ENCODE measurements around the gene LSM5.

Gene LSM5

DNA sequence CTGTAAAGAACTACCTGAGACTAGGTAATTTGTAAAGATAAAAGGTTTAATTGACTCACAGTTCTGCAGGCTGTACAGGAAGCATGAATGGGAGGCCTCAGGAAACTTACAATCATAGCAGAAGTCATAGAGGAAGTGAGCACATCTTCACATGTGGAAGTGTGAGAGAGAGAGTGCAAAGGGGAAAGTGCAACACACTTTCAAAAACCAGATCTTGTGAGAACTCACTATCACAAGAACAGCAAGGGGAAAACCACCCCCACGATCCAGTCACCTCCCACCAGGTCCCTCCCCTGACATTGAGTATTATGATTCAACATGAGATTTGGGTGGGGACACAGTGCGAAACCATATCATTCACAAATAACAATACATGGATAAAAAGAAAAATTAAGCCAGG is 29.6 kb upstream of the LSM5 start:
- H3K4me3 ChIP-seq = no peak overlapping the region
- DNase-seq (ENCODE audit: low spot score) = no peak
- H3K27ac ChIP-seq = no peak overlapping the region
- TF ChIP-seq, protein P1, sequence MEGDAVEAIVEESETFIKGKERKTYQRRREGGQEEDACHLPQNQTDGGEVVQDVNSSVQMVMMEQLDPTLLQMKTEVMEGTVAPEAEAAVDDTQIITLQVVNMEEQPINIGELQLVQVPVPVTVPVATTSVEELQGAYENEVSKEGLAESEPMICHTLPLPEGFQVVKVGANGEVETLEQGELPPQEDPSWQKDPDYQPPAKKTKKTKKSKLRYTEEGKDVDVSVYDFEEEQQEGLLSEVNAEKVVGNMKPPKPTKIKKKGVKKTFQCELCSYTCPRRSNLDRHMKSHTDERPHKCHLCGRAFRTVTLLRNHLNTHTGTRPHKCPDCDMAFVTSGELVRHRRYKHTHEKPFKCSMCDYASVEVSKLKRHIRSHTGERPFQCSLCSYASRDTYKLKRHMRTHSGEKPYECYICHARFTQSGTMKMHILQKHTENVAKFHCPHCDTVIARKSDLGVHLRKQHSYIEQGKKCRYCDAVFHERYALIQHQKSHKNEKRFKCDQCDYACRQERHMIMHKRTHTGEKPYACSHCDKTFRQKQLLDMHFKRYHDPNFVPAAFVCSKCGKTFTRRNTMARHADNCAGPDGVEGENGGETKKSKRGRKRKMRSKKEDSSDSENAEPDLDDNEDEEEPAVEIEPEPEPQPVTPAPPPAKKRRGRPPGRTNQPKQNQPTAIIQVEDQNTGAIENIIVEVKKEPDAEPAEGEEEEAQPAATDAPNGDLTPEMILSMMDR (IDR thresholded peaks at IDR 0.05) = no peak

DNA sequence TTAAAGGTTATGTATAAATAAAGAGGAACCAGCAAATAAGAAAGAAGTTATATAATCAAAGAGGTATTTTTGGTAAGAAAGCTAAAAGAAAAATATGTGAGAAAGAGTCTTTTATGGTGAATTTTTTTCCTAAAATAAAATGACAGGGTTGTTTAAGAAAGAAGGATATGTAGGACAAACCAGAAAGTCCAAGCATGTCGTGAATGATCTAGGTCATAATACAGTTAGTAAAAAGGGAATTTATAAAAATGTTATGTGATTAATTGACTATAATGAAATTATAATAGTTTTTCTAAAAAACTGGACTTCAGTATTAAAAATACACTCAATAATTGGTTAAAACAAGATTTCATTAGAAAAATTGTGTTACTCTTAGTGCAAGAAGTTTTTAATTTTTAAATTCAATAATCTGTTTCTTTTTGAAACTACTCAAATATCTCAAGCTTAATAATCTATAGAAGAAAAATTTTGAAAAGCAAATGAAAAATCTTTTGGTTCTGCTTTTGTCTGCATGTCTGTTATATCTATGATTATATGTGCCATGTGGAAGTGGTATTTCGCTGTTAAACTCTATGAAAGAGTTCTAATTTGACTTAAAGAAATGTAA is 28.5 kb upstream of the LSM5 start:
- TF ChIP-seq, protein P1 (IDR thresholded peaks at IDR 0.05) = no peak
- H3K27ac ChIP-seq = no peak overlapping the region
- no peak overlapping the region for H3K4me3 ChIP-seq
- no peak for DNase-seq (ENCODE audit: low spot score)

DNA sequence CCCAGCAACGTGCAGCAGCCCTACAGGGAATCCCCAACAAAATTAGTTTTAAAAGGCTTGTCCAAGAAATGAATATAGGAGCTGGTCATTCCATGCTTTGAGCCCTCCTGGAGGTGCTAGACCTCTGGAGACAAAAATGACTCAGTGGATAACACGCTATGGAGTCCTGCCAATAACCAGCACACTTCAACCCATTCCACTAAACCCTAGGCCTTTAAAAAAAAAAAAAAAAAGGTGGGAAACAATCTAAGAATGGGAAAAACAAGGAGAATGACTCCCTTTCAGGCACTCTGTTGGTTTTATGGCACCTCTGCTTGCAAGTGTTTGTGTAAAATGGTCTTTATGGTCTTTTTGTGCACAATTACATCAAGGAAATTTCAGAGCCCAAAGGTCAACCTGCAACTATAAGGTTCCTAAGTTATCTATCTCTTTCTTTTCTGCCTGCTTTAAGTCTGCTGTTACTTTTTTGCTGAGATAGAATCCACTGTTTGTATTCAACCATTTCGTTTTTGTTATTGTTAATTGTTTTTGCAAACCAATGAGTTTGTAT is 26.4 kb upstream of the LSM5 start:
- TF ChIP-seq, protein P1 (IDR thresholded peaks at IDR 0.05) = no peak
- no peak overlapping the region for H3K4me3 ChIP-seq
- DNase-seq (ENCODE audit: low spot score) = no peak
- H3K27ac ChIP-seq = no peak overlapping the region

DNA sequence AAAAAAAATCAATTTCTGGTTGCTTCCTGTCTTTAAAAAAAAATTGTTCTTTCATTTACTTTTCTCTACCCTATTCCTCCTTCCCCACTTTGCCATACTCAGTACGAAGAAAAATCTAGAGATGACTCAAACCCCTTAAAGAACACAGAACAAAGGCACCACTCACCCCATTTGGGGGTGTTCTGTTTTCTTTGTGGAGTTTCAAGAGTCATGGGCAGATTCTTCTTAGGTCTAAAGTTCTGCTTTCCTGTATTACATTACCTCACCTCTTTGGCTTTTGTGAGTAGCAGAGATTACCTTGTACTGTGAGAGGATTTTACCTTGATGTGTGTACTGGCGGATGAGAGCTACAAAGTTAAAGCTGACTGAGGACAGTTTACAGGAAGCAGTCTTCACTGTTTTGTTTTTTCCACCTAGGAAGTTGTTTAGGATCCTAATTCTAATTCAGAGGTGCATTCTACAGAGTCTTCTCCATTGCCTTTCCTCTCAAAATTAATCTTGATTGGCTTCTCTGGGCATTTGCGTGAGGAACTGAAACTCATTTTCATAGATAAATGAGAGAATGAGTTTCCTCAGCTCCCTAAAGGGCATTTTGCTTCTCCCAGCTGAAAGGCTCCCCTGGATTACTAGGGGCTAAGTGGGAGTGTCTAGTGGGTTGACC is 25.8 kb upstream of the LSM5 start:
- Histone ChIP-seq H3K27ac (no peak overlapping the region), H3K4me3 (no peak overlapping the region)
- TF ChIP-seq, protein P1 (IDR thresholded peaks at IDR 0.05) = no peak
- no peak for DNase-seq (ENCODE audit: low spot score)

DNA sequence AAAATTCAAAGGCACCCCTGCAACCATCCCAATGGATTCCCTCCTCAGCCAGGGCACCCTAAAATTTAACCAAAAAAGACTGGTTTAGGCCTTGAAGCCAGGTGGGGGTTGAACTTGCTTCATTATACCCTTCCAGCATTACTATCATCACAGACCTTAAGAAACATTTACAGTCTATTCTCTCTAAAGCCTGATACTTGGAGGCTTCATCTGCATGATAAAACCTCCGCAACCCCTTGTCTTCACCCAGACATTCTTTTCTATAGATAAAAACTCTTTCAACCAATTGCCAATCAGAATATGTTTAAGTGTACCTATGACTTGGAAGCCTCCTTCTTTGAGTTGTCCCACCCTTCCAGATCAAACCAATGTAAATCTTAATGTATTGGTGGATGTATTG is 23.0 kb upstream of the LSM5 start:
- TF ChIP-seq, protein P1 (IDR thresholded peaks at IDR 0.05) = no peak
- Histone ChIP-seq H3K4me3 (no peak overlapping the region), H3K27ac (no peak overlapping the region)
- DNase-seq (ENCODE audit: low spot score) = no peak

DNA sequence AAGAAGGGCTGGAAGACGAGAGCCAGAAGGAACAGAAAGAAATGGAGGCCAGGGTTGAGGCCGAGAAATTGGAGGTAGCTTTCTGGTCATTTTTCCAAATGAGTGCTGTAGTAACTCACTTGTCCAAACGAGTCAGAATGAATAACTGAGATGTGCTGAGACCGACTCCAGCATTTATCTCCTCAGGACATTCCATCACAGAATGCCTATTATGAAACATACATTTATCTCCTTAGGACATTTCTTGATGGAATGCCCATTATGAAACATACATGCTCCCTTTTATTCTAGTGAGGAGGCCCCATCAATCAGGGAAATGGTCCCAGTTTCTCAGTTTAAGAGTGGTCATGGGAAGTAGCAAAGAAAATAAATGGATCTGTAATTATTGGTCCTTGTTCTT is 21.6 kb upstream of the LSM5 start:
- DNase-seq (ENCODE audit: low spot score) = no peak

More for the DNA sequence above, 21.6 kb upstream of the LSM5 start:
- no peak overlapping the region for H3K4me3 ChIP-seq
- no peak overlapping the region for H3K27ac ChIP-seq
- TF ChIP-seq, protein P1 (IDR thresholded peaks at IDR 0.05) = no peak

All from coronary artery (tissue), 2 donors.